ENCODE data around the gene HPS1.

The HPS1 gene

DNA sequence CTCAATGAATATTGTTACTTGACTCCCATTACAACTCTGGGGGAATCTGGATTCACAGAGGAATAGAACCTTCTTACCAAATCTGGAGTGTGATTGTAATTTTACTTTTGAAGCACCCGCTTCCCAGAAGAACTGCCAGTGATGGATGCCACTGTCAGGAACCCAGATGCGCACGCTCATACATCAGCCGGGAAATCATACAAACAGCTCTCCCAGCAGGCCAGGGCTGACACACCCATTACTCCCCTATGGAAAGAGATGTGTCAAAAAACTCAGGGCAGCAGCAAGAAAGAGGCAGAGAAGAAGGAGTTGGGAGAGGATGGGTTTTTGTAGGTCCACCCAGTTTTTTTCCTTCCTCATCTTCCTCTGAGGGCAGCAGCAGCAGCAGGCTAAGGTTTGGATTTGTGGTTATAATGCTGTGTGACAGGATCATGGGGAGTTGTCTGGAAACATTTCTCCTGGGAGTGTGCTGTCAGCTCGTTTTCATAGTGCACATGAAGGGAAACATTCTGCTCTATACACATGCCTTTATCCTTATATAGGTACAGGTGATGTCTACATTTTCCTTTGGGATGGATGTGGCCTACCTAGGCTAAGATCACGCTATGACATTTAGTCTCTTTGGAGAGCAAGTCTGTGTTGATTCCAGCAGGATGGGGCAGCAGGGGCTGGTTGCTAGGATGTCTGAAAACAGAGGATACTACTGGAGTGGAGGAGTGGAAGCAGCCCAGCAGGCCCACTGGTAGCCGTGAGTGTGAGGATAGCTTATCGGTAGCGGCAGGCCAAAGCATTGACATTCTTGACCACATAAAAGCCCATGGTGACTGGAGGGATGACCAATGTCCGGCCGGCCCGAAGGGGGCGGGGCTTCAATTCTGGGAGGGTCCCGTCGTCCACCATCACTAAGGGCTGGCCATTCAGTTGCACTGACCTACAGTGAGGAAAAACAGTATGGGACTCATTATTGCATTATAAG, 12.4 kb upstream of the HPS1 start:
- Histone ChIP-seq H3K36me3 (ENCODE audit: control insufficient read depth in 2 of 2, insufficient read depth in 1 of 2, low read length in 2 of 2) (no peaks in the 10 kb centered on the region), H3K27ac (ENCODE audit: extremely low read depth, low read depth, low read length) (no peak overlapping the region), H3K9me3 (ENCODE audit: control insufficient read depth, insufficient read depth, low read depth, low read length) (no peaks in the 10 kb centered on the region), H3K4me3 (ENCODE audit: low read depth, low read length) (no peak overlapping the region), H3K4me1 (ENCODE audit: control insufficient read depth, insufficient read depth, low read length) (no peaks in the 10 kb centered on the region)
- ChIA-PET CTCF (interaction anchor here (0.9 kb wide), 1 partner anchor 389 kb away, joined by 4 read pairs; no protein-coding TSS in a partner anchor), POLR2A (no interaction called here)
- TF ChIP-seq ZNF157 (tag by site-specific recombination; IDR thresholded peaks at IDR 0.05) (no peak), ZNF404 (tag by site-specific recombination; IDR thresholded peaks at IDR 0.05) (no peak), ZNF707 (tag by site-specific recombination; IDR thresholded peaks at IDR 0.05) (no peak), ZSCAN16 (tag by site-specific recombination; IDR thresholded peaks at IDR 0.05) (no peak), TCF7L2 (IDR thresholded peaks at IDR 0.05; ENCODE audit: borderline replicate concordance, low read depth, low read length) (no peak), WT1 (tag by site-specific recombination; IDR thresholded peaks at IDR 0.05) (no peak), ZNF10 (tag by site-specific recombination; IDR thresholded peaks at IDR 0.05) (no peak), OVOL3 (tag by site-specific recombination; IDR thresholded peaks at IDR 0.05) (no peak), SALL2 (tag by site-specific recombination; IDR thresholded peaks at IDR 0.05; ENCODE audit: borderline replicate concordance) (no peak), ZNF132 (tag by site-specific recombination; IDR thresholded peaks at IDR 0.05; ENCODE audit: borderline replicate concordance) (no peak), ZNF354C (tag by site-specific recombination; IDR thresholded peaks at IDR 0.05; ENCODE audit: borderline replicate concordance, low read depth) (no peak), HOXA7 (CRISPR knock-in tag; IDR thresholded peaks at IDR 0.05; ENCODE audit: borderline replicate concordance) (no peak), ZNF530 (tag by site-specific recombination; IDR thresholded peaks at IDR 0.05; ENCODE audit: low read depth) (no peak), ZNF473 (tag by site-specific recombination; IDR thresholded peaks at IDR 0.05) (no peak), ZNF571 (tag by site-specific recombination; IDR thresholded peaks at IDR 0.05) (no peak), MZF1 (tag by site-specific recombination; IDR thresholded peaks at IDR 0.05; ENCODE audit: borderline replicate concordance) (no peak)
- TF ChIP-seq, protein P1, sequence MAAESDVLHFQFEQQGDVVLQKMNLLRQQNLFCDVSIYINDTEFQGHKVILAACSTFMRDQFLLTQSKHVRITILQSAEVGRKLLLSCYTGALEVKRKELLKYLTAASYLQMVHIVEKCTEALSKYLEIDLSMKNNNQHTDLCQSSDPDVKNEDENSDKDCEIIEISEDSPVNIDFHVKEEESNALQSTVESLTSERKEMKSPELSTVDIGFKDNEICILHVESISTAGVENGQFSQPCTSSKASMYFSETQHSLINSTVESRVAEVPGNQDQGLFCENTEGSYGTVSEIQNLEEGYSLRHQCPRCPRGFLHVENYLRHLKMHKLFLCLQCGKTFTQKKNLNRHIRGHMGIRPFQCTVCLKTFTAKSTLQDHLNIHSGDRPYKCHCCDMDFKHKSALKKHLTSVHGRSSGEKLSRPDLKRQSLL (tag by site-specific recombination; IDR thresholded peaks at IDR 0.05): no peak
- TF ChIP-seq, protein P2, sequence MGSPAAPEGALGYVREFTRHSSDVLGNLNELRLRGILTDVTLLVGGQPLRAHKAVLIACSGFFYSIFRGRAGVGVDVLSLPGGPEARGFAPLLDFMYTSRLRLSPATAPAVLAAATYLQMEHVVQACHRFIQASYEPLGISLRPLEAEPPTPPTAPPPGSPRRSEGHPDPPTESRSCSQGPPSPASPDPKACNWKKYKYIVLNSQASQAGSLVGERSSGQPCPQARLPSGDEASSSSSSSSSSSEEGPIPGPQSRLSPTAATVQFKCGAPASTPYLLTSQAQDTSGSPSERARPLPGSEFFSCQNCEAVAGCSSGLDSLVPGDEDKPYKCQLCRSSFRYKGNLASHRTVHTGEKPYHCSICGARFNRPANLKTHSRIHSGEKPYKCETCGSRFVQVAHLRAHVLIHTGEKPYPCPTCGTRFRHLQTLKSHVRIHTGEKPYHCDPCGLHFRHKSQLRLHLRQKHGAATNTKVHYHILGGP (tag by site-specific recombination; IDR thresholded peaks at IDR 0.05): no peak
- TF ChIP-seq, protein P3, sequence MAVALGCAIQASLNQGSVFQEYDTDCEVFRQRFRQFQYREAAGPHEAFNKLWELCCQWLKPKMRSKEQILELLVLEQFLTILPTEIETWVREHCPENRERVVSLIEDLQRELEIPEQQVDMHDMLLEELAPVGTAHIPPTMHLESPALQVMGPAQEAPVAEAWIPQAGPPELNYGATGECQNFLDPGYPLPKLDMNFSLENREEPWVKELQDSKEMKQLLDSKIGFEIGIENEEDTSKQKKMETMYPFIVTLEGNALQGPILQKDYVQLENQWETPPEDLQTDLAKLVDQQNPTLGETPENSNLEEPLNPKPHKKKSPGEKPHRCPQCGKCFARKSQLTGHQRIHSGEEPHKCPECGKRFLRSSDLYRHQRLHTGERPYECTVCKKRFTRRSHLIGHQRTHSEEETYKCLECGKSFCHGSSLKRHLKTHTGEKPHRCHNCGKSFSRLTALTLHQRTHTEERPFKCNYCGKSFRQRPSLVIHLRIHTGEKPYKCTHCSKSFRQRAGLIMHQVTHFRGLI (tag by site-specific recombination; IDR thresholded peaks at IDR 0.05): no peak
- TF ChIP-seq, protein P4, sequence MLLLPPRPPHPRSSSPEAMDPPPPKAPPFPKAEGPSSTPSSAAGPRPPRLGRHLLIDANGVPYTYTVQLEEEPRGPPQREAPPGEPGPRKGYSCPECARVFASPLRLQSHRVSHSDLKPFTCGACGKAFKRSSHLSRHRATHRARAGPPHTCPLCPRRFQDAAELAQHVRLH (tag by site-specific recombination; IDR thresholded peaks at IDR 0.05): no peak

DNA sequence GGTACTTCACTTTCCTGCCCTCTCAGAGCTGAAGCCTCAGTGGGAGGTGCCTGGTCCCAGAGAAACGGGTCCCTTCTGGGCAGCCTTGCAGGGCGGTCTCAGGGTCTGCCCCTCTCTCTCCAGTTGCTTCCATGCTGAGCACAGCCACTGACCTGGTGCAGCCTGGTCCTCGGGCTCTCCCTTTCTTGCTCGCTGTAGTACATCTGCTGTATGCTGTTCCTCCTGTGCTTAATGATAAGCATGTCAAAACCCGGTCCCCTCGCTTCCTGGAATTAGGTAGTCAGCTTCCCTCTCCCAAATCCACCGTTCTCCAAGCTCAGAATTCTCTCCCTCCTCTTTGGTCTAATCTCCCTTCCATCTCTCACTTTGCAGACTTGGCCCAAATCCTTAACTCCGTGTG, 11.0 kb upstream of the HPS1 start:
- H3K27ac ChIP-seq (ENCODE audit: extremely low read depth, low read depth, low read length): no peak overlapping the region
- CTCF ChIA-PET: interaction anchor here (0.5 to 1.0 kb wide), 2 partner anchors 9 to 316 kb away, joined by 3 to 4 read pairs; no protein-coding TSS in a partner anchor
- H3K9me3 ChIP-seq (ENCODE audit: control insufficient read depth, insufficient read depth, low read depth, low read length): no peaks in the 10 kb centered on the region
- H3K36me3 ChIP-seq (ENCODE audit: control insufficient read depth in 2 of 2, insufficient read depth in 1 of 2, low read length in 2 of 2): no peaks in the 10 kb centered on the region
- H3K4me3 ChIP-seq (ENCODE audit: low read depth, low read length): no peak overlapping the region
- no peaks in the 10 kb centered on the region for H3K4me1 ChIP-seq (ENCODE audit: control insufficient read depth, insufficient read depth, low read length)
- no peak for TF ChIP-seq ZNF501 (tag by site-specific recombination; IDR thresholded peaks at IDR 0.05)
- TF ChIP-seq, protein P5, sequence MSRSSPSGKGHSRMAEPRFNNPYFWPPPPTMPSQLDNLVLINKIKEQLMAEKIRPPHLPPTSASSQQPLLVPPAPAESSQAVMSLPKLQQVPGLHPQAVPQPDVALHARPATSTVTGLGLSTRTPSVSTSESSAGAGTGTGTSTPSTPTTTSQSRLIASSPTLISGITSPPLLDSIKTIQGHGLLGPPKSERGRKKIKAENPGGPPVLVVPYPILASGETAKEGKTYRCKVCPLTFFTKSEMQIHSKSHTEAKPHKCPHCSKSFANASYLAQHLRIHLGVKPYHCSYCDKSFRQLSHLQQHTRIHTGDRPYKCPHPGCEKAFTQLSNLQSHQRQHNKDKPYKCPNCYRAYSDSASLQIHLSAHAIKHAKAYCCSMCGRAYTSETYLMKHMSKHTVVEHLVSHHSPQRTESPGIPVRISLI (tag by site-specific recombination; IDR thresholded peaks at IDR 0.05): no peak
- no peak for TF ChIP-seq ZBTB7A (tag by site-specific recombination; IDR thresholded peaks at IDR 0.05; ENCODE audit: low read depth)
- TF ChIP-seq ZNF529 (tag by site-specific recombination; IDR thresholded peaks at IDR 0.05; ENCODE audit: insufficient replicate concordance): no peak
- POLR2A ChIA-PET: no interaction called here

Data from HEK293 (cell line).